ENCODE measurements around the gene ERC1.

ERC1 gene

DNA sequence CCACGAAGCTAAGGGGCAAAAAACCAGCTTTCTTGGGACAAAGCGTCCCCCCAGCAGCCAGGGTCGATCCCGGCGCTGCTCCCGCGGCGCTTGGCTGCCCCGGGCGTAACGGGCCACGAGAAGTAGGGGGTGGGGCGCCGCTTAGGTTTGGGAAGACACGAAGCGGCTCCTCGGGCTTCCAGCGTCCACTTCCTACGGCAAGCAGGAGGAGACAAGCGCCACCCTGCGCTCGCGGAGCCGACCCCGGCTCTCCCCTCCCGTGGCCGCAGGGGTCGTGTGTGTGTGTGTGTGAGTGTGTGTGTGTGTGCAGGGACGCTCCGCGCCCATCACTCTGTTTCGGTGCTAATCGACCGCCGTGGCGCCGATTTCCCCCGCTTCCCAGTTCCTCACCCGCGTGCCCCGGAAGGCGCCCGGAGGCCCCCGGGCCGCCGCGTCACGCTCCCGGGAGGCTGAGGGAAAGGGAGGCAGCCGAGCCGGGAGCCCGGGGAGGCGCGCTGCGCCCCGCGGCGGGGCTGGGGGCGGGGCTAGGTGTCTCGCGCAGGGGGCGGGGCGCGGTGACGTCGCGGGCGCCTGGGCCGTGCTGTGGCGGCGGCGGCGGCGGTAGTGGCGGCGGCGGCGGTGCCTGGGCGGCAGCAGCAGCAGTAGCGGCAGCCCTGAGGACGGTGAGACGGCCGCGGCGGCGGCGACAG lies at the start of gene ERC1:
Gene ERC1, plus strand, starts transcription at position 563 of the 689 bp plus-strand sequence. CDS start 36,681 bp downstream, outside the sequence.
- peak; percentile 68 to 72 for DNase-seq (ENCODE audit: low read depth in 2 of 2)

DNA sequence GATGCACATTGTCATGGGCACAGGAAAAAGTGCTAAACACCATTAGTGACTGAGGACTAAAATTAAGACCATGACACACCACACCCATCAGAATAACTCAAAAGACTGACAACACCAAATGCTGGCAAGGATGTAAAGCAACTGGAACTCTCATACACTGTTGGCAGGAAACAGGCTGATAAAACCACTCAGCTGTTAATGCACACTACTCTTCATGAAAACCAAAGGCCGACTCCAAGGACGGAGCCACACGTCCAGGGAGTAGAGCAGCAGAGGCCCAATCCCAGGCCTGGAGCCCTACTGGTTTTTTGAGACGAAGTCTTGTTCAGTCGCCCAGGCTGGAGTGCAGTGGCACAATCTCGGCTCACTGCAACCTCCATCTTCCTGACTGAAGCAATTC lies 48.0 kb upstream of the ERC1 start:
- DNase-seq (ENCODE audit: low read depth in 2 of 2) = no peak

DNA sequence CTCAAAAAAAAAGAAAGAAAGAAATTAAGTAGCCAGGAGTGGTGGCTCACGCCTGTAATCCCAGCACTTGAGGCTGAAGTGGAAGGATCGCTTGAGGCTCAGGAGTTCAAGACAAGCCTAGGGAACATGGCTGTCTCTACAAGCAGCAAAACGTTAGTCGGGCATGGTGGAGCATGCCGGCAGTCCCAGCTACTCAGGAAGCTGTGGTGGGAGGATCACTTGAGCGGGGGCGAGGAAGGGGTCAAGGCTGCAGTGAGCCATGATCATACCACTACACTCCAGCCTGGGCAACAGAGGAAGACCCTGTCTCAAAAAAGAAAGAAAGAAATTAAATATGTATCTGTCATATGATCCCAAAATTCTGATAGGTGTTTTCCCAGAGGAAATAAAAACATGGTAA lies 46.8 kb upstream of the ERC1 start:
- DNase-seq (ENCODE audit: low read depth in 2 of 2) = no peak

DNA sequence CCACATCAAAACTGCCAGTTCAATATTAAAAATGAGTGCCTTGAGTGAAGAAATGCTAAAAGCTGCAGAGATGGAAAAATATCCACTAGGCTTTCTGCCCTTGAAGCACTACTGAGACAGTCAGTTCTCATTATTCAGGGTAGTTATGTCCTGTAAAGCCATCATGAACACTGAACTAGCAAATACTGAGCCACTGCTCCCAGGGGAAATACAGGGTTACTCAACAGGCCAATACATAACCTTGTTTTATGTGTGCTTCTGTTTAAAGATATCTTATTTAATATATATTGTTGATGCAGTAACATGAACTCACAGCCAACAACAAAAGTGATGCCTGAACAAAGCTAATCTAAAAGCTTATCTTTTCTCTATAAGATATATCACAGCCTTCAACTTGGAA lies 44.8 kb upstream of the ERC1 start:
- no peak for DNase-seq (ENCODE audit: low read depth in 2 of 2)

DNA sequence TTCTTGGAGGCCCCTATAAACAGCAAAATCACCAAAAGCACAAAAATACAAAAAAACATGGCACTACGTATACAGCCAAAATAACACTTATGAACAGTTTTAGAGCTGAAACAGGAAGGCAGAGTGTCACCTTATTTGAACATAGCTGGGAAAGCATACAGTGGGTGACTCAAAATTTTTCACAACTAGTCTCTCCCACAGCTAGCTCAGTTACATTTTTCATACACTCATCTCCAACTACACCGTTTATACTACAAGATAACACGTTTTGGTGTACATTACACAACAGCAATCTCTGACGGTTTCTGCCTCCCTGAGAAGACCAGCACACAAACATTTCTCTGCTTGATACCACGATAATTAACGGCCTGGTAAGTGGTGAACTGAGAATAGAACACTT lies 44.4 kb upstream of the ERC1 start:
- no peak for DNase-seq (ENCODE audit: low read depth in 2 of 2)

DNA sequence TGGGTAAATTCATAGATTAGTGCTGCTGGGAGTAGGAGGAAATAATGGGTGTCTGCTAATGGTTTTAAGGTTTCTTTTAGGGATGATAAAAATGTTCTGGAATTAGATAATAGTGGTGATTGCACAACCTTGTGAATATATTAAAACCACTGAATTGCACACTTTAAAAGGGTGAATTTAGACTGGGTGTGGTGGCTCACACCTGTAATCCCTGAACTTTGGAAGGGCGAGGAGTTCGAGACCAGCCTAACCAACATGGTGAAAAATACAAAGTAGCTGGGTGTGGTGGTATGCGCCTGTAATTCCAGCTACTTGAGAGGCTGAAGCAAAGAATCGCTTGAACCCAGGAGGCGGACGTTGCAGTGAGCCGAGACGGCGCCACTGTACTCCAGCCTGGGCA lies 42.8 kb upstream of the ERC1 start:
- DNase-seq (ENCODE audit: low read depth in 2 of 2) = no peak

DNA sequence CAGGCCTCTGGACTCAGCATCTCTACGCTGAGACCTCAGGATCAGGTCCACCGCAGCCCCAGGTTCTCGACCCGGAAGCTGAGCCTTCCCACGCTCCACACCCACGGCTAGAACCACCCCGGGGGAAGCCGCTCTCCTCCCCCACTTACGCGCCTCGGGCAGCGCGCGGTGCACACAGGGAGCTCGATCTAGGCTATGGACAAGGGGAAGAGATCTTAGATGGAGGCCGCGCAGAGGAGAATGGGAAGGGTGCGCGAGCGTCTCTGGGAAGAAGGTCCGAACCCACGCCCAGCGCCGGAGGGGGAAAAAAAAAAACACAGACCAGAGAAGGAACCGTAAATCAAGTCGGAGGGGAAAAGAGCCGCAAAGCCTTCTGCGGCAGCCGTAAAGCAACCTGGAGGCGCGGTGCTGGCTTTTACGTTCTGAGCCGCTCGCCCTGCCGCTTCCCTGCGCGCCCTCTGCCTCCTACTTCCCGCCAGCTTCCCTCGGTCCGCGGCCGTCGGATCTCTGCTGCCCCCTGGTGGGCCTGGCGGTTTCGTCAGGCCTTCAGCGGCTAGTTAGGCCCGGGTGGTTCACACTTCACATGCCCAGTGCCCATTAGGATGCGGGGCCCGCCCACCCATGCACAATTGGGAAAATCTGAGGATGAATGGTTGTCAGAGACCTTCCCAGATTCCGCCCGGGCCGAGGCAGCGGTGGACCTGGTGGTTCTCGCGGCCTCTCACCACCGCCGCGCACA lies 41.4 kb upstream of the ERC1 start, which contains the start of gene RAD52:
Gene RAD52, minus strand, starts transcription at position 242 of the 739 bp plus-strand sequence. CDS start 16,636 bp downstream, outside the sequence.
- DNase-seq (ENCODE audit: low read depth in 2 of 2) = peak; percentile 93 to 95

DNA sequence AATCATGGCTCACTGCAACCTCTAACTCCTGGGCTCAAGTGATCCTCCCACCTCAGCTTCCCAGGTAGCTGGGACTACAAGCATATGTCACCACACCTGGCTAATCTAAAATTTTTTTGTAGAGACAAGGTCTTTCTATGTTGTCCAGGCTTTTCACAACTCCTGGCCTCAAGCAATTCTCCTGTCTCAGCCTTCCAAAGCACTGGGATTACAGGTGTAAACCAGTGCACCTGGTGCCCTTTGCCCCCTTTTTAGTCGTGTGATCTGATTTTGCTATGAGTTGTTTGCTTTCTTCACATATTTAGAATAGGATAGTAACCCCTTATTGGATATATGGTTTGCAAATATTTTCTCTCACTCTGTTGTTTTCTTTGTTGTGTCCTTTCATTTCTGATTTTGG lies 39.8 kb upstream of the ERC1 start:
- DNase-seq (ENCODE audit: low read depth in 2 of 2) = no peak

DNA sequence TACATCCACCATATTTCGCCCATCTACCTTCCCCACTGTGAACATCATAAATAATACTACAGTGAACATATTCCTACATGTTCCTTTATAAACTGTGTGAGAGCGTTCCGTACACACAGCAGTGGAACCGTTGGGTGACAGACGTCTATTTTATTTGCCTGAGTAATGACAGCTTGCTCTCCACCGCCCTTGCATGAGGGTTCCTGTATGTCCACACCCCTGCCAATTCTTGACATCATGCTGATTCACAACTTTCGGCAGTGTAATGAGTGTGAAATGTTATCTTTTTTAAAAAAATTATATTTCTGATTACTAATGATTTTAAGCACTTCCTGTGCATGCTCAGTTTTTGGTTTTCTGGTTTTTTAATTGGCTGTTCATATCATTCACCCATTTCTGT lies 37.2 kb upstream of the ERC1 start:
- DNase-seq (ENCODE audit: low read depth in 2 of 2) = no peak

DNA sequence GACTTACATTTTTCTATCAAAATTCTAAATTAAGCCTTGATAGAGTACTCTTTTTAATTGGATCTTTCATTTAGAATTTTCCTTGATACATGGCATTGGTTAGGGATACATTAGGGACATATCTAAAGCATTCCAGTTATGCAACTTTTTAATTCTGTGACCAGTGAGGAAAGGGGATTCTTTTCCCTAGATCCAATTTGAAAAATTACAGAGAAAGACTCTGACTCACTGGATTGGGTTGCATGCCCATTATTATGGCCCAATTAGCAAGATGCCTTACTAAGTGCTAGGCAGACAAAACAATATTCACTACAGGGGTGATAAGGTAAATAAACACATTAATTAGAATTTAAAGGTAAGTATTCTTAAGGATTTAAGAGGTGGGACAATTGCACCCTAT lies 36.3 kb upstream of the ERC1 start:
- no peak for DNase-seq (ENCODE audit: low read depth in 2 of 2)

DNA sequence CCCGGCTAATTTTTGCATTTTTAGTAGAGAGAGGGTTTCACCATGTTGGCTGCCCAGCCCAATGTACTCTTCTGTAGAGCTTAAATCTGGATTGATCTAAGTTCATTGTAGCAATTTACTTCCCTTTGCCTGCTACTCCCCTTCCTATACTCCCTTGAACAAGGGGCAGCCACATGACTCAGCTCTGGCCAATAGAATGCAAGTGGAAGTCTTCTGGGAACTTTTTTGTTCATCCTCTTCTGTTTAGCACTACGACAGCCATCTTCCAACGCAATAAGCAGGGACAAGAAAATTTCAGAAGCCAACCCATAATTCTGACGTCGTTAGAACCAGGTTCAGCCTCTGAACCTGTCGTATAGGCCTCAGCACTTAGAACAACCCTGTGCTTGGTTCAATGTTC lies 35.1 kb upstream of the ERC1 start:
- DNase-seq (ENCODE audit: low read depth in 2 of 2) = no peak

DNA sequence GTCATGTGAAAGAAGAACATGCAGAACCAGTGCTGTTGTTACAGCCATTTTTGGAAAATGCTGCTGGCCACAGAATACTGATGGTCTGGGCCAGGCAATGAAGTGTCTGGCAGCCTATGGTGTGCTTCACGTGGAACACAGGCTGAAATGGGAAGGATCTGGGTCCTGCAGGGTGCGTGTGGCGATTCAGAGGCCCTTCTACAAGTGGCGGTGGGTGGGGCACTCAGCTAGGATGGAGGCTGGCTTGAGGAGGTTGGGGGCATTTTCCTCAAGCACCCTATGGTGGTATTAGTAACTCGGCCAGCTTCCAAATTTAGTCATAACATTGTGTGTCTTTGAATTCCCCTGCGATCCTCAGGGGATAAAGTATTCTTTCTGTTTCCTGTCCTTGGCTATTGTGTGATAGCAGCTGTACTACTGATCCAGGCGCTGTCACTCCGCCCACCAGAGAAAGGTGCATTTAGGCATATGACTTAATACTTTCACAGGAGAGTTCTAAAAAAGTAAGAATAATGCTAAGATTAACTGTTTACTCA lies 32.4 kb upstream of the ERC1 start:
- no peak for DNase-seq (ENCODE audit: low read depth in 2 of 2)

DNA sequence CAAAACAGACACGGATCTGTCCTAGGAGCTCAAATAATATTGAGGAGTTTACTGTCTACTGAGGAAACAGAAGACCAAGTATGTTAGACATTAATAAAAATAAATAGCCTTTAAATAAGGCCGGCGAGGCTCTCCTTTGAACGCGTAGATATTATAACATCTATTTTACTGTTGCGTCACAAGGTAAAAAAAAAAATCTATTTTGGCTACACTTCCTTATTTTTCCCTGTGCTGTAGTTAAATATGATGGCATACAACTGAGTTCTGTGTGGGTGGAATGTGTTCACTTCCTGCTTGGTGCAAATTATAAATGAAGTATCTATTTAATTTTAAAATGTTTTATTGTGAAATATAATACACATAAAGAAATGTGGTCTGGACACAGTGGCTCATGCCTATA lies 24.3 kb upstream of the ERC1 start:
- DNase-seq (ENCODE audit: low read depth in 2 of 2) = no peak

DNA sequence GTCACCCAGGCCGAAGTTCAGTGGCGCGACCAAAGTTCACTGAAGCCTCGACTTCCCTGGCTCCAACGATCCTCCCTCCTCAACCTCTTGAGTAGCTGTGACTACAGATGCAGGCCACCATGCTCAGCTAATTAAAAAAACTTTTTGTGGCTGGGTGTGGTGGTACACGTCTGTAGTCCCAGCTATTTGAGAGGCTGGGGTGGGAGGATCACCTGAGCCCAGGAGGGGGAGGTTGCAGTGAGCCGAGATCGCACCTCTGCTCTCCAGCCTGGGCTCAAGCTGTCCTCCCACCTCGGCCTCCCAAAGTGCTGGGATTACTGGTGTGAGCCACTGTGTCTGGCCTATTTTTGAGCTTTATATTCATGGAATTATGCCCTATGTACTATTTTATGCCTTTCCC lies 23.4 kb upstream of the ERC1 start:
- DNase-seq (ENCODE audit: low read depth in 2 of 2) = no peak

DNA sequence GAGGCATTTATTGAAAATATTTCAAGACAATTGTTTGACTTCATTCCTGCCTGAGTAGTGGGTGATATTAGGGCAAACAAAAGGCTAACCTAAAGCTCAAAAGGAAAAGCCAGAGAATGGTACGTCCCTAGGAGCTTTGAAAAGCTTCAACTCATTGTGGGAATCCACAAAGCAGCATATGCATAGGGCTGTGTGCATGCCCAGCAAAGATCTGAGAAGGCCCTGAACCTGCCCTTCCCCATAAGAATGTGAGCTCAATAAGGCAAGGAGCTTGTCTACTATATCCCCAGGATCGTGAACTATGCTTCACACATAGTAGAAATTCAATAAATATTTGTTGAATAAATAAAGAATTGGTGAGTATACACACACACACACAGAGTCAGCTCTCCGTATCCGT lies 22.5 kb upstream of the ERC1 start:
- DNase-seq (ENCODE audit: low read depth in 2 of 2) = no peak

DNA sequence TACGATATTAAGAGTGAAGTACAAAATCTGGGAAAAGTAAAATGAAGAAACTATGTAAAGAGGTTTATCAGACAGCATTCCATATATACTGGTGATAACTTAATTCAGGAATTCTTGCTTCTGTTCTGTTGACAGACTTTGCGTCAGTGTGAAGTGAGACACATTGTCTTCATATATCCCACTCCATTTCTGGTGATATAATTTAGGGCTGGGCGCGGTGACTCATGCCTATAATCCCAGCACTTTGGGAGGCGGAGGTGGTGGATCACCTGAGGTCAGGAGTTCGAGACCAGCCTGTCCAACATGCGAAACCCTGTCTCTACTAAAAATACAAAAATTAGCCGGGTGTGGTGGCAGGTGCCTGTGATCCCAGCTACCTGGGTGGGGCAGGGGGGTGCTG lies 21.2 kb upstream of the ERC1 start:
- DNase-seq (ENCODE audit: low read depth in 2 of 2) = no peak

DNA sequence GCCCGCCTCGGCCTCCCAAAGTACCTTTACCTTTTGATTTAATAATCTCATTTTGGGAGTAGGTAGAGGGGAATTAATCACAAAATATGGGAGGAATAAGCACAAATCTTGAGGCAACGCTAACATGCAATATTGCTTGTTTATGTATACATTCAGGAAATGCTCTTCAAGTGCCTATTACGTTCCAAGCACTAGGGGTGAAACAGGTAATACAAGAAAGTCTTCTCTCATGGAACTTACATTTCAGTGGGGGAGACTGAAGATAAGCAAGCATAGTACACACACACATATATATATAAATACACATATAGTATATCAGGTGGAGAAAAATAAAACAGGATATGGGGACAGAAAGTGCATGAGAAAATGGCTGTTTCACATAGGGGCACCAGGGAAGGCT lies 19.0 kb upstream of the ERC1 start:
- DNase-seq (ENCODE audit: low read depth in 2 of 2) = no peak

DNA sequence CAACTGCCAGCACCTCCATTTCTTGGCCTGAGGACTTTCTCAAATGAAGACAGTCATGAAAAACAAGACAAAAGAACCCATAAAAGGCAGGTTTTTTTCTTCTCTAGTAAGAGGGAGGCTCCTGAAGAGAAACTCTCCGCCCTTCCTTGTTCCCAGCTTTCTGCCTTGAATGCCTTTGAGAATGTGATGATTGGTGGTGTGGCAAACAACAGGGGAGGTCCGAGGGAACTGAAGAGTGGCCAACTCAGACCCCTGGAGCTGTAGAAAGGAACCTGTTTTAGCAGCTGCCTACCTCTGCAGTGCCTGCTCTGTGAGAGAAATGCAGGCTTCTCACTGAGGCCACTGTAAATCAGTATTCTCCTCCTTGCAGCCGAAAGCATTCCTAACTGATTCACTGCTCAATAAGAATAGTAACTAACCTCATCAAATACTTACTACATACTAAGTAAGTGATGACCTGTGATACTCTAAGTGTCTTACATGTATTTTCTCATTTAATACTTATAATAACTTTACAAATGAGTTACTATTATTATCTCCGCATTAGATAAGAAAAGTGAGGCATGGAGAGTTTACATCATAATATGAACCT lies 16.7 kb upstream of the ERC1 start:
- DNase-seq (ENCODE audit: low read depth in 2 of 2) = no peak

DNA sequence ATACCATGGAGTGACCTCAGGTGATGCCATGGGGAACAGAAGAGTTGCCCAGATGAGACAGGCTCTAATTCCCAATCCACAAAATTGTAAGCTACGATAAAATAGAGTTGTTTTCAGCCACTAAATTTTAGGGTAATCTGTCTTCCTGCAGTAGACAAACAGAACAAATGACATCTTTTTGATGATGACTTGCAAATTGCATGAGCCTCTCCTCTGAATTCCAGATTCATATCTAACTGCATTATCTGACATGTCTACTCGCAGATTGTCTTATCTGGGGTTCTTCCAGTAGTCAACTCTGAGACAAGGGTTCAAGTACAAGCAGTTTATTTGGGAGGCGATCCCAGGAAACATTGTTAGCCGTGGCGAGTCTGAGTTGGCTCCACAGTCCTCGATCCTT lies 14.4 kb upstream of the ERC1 start:
- no peak for DNase-seq (ENCODE audit: low read depth in 2 of 2)

DNA sequence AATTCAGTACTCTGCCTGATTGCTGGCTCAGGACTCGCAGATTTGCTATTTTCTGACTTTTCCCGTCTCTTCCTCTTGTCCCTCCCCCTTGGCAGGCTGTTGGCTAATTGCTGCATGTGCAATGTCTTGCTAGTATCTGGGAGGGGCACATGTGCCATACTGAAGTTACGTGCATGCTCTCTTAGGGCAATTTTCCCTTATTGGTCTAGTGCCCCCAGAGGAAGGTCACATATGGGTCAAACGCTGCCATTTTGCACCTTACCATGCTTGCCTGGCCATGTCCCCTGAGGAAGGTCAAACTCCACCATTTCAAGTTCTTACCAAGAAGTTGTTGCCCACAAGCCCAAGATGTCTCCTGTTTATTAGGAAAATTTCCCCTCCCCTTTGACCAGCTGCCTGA lies 13.9 kb upstream of the ERC1 start:
- DNase-seq (ENCODE audit: low read depth in 2 of 2) = no peak

DNA sequence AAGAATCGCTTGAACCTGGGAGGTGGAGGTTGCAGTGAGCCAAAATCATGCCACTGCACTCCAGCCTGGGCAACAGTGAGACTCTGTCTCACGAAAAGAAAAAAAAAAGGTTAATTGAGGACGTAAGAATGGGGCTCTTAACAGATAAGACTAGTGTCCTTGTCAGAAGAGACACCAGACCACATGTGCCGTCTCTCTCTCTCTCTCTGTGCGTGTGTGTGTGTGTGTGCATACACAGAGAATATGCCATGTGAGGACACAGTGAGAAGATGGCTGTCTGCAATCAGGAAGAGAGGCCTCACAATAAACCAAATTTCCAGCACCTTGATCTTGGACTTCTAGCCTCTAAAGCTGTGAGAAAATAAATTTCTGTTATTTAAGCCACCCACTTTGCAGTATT lies 11.7 kb upstream of the ERC1 start:
- no peak for DNase-seq (ENCODE audit: low read depth in 2 of 2)

DNA sequence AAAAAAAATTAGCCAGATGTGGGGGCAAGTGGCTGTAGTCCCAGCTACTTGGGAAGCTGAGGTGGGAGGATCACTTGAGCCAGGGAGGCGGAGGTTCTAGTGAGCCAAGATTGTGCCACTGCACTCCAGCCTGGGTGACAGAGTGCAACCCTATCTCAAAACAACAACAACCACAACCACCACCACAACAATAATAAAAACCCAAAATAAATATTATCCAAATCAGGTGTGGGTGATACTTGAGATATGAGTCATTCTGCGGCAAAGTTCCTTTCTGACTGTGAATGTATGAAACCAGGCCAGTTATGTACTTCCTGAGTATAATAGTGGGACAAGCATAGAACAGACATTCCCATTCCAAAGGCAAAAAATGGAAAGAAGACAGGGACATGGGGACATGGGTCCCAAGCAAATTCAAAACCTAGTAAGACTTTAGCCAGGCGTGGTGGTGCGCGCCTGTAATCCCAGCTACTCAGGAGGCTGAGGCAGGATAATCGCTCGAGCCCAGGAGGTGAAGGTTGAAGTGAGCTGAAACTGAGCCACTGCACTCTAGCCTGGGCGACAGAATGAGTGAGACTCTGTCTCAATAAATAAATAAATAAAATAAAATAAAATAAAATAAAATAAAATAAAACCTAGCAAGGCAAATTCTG lies 9.7 kb upstream of the ERC1 start:
- no peak for DNase-seq (ENCODE audit: low read depth in 2 of 2)
